ENCODE data around the gene PLCH1. TPM values are rescaled to one million over a fixed set of nuclear protein-coding genes. Genes with fewer than 3 reads are reported as not detected.

PLCH1 gene
- total and polyA plus RNA-seq, 2 of the 13 experiments (the other 11 are each of a cell fraction or from before 2014, with no cell fraction given) = 2.0 to 3.0 TPM

DNA sequence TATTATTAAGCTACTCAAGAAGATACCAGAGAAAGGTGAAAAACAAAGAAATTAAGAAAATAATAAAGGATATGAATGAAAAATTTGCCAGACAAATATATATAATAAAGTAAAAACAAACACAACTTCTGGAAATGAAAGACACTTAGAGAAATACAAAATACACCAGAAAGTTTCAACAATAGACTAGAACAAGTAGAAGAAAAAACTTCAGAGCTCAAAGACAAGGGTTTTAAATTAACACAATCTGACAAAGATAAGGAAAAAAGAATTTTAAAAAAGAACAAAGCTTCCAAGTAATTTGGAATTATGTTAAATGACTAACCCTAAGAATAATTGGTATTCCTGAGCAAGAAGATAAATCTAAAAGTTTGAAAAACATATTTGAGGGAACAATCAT, 135.3 kb downstream of the PLCH1 start:
- Histone ChIP-seq H3K27me3 (ENCODE audit: control insufficient read depth in 1 of 2, insufficient read depth in 2 of 2, low read length in 2 of 2) (no peaks in the 10 kb centered on the region), H3K9ac (ENCODE audit: insufficient read depth, low read depth, low read length) (no peak overlapping the region), H3K79me2 (ENCODE audit: insufficient read depth, low read length) (no peaks in the 10 kb centered on the region), H3K9me3 (ENCODE audit: low read length) (no peaks in the 10 kb centered on the region; the same call in 1 of the 2 replicates), H2AFZ (ENCODE audit: low read length) (no peak overlapping the region), H3K36me3 (replicated peaks in 1 of 2; ENCODE audit: control insufficient read depth in 1 of 2, insufficient read depth in 2 of 2, low read length in 2 of 2) (no peaks in the 10 kb centered on the region), H3K4me2 (ENCODE audit: low read depth, low read length) (no peak overlapping the region), H3K4me3 (replicated peaks in 1 of 3; ENCODE audit: insufficient read depth in 1 of 3, low read depth in 2 of 3, low read length in 3 of 3) (no peak overlapping the region), H3K4me1 (ENCODE audit: insufficient read depth, low read length) (peaks cover 66% of the 10 kb centered on the region), H3K27ac (ENCODE audit: extremely low read length, insufficient read depth, low read length) (no peak overlapping the region), H4K20me1 (ENCODE audit: insufficient read depth, low read length) (no peaks in the 10 kb centered on the region)
- CTCF ChIA-PET (ENCODE audit: low intra/inter-chr PET ratio, low total read pairs) = no interaction called here
- ATAC-seq (no peak), FAIRE-seq (no peak), DNase-seq (ENCODE audit: low spot score) (no peak)
- in situ Hi-C loops (cut with HindIII; ENCODE audit: extremely low pct_ligation_motif_present, low pct_unique_long_range_greater_than_20kb) = no loop called here
- no TSS peak for BruUV-seq (replicated peaks)
- no peak for TF ChIP-seq ELF4 (CRISPR knock-in tag; IDR thresholded peaks at IDR 0.05; ENCODE audit: borderline replicate concordance)
- TF ChIP-seq ZNF768 (CRISPR knock-in tag; IDR thresholded peaks at IDR 0.05) = no peak
- TF ChIP-seq, protein P1, sequence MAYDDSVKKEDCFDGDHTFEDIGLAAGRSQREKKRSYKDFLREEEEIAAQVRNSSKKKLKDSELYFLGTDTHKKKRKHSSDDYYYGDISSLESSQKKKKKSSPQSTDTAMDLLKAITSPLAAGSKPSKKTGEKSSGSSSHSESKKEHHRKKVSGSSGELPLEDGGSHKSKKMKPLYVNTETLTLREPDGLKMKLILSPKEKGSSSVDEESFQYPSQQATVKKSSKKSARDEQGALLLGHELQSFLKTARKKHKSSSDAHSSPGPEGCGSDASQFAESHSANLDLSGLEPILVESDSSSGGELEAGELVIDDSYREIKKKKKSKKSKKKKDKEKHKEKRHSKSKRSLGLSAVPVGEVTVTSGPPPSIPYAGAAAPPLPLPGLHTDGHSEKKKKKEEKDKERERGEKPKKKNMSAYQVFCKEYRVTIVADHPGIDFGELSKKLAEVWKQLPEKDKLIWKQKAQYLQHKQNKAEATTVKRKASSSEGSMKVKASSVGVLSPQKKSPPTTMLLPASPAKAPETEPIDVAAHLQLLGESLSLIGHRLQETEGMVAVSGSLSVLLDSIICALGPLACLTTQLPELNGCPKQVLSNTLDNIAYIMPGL (CRISPR knock-in tag; IDR thresholded peaks at IDR 0.05; ENCODE audit: borderline replicate concordance in 1 of 2, low read depth in 1 of 2) = no peak
- TF ChIP-seq SMARCC2 (IDR thresholded peaks at IDR 0.05) = no peak
- TF ChIP-seq HMG20A (CRISPR knock-in tag; IDR thresholded peaks at IDR 0.05; ENCODE audit: borderline replicate concordance) = no peak
- TF ChIP-seq HOXA5 (CRISPR knock-in tag; IDR thresholded peaks at IDR 0.05) = no peak
- TF ChIP-seq ZSCAN31 (CRISPR knock-in tag; IDR thresholded peaks at IDR 0.05; ENCODE audit: low read depth) = no peak
- TF ChIP-seq ZNF770 (CRISPR knock-in tag; IDR thresholded peaks at IDR 0.05) = no peak
- TF ChIP-seq PAXIP1 (CRISPR knock-in tag; conservative IDR thresholded peaks at IDR 0.05) = no peak
- TF ChIP-seq TEAD2 (CRISPR knock-in tag; IDR thresholded peaks at IDR 0.05) = no peak
- no peak for TF ChIP-seq ZNF276 (CRISPR knock-in tag; IDR thresholded peaks at IDR 0.05; ENCODE audit: low read depth)
- TF ChIP-seq GZF1 (CRISPR knock-in tag; IDR thresholded peaks at IDR 0.05) = no peak
- TF ChIP-seq ZNF225 (CRISPR knock-in tag; IDR thresholded peaks at IDR 0.05) = no peak
- no peak for TF ChIP-seq ZNF30 (CRISPR knock-in tag; IDR thresholded peaks at IDR 0.05)
- TF ChIP-seq U2AF2 (IDR thresholded peaks at IDR 0.05; ENCODE audit: low read depth, low read length) = no peak
- POLR2A ChIA-PET = no interaction called here
- intact Hi-C loops (cut with micrococcal nuclease; ENCODE audit: unreplicated experiment) = no loop called here

Data from HepG2 (cell line).